Hematopoietic multipotent progenitor cell treated with erythropoietin and hydrocortisone succinate and interleukin-3 and kit ligand, for 17 days (in vitro differentiated cells): ENCODE measurements around the gene WSB2.
"Not testable (repeated sequence)": the region's sequence is repeated elsewhere in the genome, so short reads cannot be mapped to it uniquely, and the experiment has no call there.

ENCODE experiments used
- DNase-seq: peaks from one replicate; pipeline ENCODE4 v3.0.0-alpha.2; 2015; ENCODE audit warnings: low spot score

The WSB2 gene

DNA sequence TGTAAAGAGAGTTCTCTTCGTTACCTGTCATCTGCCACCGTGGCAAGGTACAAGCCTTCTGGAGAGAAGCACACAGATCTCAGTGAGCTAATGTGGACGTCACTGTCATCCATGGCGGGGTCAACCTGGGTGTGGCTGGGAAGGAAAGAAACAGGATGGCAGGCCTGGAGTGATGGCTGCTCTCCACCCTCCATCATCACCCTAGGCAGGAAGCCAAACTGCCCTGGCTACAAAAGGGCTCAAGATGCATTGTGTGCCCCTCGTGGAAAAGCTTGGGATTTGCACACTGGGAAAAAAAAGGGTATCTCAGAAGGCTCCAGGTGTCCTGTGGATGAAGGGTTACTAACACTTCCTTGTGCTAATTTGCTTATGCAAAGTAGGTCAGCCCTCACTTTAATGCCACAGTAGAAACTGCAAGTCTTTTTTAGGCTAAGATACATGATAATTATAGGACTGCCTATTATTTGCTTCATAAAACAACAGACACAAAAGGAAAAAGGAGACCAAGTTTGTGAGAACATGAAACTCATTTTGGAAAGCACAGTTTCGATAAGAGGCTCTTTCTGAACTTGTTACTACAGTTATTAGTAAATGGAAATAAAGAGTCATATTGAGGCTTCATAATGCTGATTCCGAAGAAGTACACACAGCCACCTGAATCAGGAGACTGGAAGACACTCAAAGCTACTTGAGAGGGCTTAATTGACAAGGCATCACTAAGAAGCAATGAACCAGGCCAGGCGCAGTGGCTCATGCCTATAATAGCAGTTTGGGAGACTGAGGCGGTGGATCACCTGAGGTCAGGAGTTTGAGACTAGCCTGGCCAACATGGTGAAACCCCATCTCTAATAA is 25.6 kb downstream of the WSB2 start:
- DNase-seq: no peak

DNA sequence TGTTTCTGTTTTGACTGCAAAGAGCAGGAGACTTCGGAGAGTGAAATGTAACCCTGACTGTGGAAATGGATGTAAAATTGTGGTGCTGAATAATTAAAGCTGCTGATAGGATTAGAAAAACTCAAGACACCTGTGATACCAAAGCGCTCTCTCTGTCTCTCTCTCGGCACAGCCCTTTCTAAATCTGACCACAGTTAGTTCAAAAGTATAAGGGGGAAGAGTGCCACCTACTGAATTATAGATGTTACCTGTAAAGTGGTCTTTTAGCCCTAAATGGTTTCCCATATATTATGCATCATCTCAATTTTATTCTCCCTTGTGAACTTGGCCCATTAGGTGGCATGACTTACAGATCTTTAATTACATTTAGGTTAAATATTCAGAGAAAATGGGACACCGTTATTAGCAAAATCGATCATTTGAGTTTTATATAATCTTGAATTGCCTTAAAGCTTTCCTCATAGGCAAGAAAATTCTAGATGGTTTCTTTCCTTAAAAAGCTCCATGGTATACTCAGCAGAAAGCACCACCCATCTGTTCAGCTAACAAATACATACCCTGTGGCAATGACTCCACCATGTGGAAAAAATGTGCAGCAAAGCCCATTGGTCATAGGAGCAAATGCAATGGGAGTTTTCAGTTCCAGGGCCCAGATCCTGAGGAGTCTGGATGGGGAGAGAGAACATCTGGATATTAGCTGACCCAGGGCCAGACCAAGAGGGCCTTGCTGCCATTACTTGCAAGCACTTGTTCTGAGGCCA is 26.4 kb downstream of the WSB2 start:
- DNase-seq: no peak

DNA sequence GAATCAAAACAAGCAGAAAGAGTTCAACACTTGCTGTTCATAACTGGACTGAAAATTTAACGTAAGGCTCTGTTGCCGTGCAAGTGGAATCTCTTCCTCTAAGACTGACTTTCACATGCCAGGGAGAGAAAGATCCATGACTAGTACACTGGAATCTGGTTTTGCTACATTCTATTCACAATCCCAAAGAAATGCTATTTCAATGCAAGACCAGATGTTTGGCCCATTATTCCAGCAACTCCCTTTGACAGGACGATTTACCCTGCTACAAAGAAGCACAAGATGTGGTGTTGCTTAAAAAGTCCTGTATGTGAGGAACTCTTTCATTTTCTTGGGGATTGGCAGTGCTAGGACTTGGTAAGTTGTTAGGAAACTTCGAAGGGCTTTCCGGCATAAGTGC is 27.1 kb downstream of the WSB2 start:
- no peak for DNase-seq

DNA sequence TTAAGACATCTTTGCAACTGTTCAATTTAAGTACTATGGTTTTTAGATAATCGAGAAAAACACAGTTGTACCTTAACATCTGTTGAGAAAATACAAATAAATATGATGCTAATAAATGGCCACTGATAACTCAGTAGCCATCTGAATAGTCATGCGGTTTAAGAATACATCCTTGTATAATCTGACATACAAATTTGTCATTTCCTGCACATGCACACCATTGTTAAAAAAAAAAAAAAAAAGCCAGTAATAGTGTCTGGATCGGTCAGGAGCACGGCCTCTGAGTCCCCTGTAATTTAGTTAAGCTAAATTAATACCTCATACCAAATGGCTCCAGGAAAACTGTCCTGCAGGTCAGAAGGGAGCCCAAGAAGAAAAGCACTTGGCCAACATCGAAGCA is 27.7 kb downstream of the WSB2 start:
- DNase-seq: no peak

DNA sequence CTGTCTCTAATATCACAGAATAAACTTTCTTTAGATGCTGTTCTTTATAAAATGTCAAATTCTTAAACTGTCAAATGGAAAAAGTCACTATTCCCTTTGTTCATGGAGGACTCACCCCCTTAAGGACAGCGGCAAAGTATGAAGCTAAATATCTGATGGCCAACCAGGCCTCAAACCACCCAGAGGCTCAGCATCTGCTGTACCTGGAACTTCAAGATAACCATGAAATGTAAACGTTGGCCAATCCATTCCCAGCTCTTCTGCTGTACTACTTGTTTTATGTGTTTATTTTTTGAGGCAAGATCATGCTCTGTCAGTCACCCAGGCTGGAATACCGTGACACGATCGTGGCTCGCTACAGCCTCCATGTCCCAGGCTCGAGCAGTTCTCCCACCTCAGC is 28.8 kb downstream of the WSB2 start:
- DNase-seq: no peak

DNA sequence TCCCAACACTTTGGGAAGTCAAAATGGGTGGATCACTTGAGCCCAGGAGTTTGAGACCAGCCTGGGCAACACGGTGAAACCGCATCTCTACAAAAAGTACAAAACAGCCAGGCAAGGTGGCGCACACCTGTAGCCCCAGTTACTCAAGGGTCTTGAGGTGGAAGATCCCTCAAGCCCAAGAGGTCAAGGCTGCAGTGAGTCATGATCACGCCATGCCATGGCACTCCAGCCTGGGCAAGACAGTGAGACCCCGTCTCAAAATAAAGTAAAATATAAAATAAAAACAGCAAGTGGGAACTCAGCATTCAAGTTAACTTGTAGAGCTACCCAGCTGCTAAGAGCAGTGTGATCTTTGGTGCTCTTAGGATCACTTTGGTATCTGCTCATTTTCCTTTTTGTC is 31.8 kb downstream of the WSB2 start:
- no peak for DNase-seq

DNA sequence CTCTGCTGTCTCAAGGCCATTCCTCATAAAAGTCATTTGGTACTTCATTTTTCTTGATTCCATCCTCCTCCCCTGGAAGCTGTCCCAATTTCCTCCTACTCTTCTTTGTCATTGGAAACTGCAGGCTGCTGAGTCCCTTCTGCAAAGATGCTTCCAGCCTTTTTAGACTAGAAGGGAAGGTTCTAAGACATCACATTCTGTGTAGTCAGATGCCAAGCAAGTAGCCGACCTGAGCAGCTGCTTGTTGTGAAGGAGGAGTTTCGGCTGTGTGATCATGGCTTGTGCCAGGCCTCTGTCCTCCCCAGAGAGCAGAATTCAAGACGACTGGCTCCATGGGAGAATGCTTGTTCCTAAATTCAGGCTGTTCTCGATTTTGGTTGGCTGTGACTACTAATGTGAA is 35.8 kb downstream of the WSB2 start:
- DNase-seq: no peak

DNA sequence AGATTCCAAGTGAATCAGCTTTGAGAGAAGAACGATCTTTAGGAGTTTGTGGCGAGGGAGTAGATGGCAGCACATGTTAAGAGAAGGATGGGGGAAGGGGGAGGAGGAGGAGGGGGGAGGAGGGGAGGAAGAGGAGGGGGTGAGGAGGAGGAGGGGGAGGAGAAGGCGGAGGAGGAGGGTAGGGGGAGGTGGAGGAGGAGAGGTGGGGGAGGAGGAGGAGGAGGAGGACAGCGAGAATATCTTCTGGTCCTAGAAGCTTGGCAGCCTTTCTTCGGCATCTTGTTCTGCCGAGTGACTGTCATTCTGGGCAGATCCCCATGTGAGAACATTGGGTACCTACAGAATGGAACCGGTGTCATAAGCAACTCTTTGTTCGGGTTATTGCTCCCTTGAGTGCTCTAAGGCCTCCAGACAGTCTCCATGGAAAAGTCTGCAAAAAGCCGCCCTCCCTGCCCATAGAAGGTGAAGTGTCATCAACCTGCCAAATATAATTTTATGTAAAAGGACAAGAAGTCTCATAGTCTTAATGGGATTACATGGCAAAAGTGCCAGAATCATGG is 37.6 kb downstream of the WSB2 start:
- no peak for DNase-seq

DNA sequence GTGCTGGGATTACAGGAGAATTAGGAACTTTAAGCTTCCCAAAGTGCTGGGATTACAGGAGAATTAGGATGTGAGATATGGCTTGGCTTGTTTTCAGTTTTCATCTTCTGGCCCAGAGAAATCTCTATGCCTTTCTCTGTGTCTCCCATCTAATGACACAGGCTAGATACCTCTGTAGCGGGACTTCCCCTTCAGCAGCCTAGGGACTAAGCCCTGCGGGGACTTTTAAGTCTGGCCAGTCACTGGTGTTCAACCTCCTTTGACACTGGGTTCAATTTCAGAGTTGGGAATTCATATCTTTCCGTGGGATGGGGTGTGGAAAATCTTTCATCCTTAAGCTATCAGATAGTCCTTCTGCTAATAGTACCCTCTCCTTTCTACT is 38.3 kb downstream of the WSB2 start:
- no peak for DNase-seq

DNA sequence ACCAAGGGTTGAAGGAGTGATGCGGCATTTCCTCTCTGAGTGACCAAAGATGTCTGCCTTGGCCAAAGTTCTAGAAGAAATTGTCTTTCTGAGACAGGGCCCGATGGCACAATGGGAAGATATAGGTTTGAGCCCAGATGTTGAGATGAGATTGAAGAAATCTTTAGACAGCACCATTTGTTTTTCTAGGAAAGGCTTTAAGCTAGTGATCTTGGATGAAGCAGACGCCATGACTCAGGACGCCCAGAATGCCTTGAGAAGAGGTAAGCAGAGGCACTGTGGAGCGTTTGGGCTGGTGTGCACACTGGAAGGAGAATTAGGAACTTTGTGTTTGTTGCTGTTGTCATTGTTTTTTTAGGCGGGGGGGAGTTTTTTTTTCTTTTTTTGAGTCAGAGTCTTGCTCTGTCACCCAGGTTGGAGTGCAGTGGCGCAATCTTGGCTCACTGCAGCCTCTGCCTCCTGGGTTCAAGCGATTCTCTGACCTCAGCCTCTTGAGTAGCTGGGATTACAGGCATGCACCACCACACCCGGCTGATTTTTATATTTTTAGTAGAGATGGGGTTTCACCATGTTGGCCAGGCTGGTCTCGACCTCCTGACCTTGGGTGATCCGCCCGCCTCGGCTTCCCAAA is 38.8 kb downstream of the WSB2 start:
- not testable (repeated sequence) for DNase-seq

DNA sequence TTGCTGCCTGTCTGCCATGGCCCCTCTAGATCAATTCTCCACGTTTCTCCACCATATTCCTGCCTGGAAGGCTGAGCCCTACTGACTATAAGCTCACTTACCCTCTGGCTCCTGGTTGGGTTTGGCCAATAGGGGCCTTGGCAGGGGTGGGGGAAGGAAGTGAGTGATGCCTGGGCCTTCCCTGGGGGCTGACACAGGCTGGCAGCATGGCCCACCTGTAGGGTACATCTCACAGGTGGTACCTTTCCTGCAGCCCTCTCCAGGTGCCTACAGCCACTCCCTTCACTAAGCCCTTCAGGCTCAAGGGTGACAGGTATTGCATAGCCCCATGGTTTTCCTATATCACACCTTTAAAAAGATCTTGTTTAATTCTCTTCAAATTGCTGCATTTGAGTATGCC is 40.9 kb downstream of the WSB2 start:
- no peak for DNase-seq

DNA sequence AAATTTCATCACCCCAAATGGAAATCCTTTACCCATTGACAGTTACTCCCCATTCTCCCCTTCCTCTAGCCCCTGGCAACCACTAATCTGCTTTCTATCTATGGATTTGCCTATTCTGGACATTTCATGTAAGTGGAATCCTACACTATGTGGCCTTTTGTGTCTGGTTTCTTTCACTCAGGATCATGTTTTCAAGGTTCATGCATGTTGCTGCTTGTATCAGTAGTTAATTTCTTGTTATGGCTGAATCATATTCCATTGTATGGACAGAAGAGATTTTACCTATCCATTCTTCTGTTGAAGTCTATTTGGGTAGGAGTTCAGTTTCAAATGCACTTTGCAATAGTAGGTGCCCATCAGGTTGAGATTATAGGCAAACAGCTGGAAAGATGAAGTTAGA is 43.1 kb downstream of the WSB2 start:
- DNase-seq: no peak

DNA sequence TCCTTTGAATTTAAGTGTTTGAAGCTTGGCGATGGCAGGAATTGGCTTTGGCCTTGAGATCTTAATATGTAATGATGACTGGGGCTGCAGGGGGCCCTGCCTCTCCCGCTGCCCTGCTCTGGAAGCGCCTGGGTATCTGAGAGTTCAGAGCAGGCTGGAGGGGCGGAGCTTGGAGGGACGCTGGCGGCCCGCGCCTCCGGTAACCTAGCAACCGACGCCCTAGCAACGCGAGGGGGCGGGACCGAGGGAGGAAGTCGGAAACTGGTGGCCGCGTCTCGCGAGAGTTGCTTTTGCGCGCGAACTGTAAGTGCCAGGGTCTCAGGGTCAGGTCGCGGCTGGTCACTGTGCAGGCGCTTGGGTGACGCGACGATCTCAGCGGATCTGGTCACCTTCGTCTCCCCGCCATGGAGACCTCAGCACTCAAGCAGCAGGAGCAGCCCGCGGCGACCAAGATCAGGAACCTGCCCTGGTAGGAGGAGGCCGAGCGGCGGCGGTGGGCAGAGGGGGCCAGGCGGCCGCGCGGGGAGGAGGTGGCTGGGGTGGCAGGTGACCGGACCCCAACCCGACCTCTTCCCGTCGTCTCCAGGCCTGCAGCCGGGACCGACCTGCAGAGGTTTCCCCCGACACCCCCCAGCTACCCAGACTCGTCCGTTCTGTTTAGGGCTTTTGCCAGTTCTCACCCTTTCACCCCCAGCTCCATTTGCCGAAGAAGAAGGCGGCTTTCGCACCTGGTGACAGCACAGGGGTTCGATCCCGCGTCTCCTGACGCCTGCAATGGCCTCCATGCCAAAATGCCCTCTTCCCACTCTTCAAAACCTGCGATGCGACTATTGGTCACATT is 44.3 kb downstream of the WSB2 start, which contains the start of gene RFC5:
Gene RFC5 (plus strand): TSS at position 280 of the 841 bp plus-strand sequence. CDS start 125 bp downstream, at position 405.
- peak; percentile 96 for DNase-seq

DNA sequence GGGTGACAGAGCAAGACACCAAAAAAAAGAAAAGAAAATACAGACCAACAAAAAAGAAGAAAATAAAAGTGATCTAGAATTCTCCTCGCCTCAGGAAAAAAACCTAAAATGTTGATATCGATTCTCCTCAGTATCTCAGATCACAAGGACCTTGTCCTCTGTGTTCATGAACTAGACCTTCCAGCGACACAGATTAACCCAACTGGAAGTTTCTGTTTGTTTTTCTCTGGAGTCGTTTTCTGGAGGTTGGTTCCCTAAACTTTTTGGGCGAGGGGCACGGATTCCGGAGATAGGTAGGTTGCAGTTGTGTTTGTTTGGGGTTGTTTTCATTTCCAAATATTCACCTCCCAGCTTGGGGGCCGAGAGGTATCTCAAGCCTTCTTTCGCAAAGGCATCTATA is 45.0 kb downstream of the WSB2 start:
- DNase-seq: no peak

DNA sequence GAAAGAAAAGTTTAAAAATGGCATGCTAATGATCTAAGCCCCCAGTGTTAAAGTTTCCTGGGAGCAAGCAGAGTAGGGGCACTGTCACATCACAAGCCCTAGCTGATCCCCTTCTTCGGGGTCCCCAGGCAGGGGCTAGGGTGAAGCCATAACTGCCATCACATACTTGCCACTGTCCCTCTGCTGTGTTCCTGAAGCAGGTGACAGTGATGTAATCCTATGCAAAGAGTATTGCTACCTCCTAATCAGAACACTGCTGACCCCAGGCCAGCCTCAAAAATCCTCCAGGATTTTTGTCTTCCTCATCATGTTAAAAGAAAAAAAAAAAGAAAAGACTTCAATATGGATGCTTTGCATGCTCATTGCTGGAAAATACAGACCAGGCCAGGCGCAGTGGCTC is 45.7 kb downstream of the WSB2 start:
- no peak for DNase-seq

DNA sequence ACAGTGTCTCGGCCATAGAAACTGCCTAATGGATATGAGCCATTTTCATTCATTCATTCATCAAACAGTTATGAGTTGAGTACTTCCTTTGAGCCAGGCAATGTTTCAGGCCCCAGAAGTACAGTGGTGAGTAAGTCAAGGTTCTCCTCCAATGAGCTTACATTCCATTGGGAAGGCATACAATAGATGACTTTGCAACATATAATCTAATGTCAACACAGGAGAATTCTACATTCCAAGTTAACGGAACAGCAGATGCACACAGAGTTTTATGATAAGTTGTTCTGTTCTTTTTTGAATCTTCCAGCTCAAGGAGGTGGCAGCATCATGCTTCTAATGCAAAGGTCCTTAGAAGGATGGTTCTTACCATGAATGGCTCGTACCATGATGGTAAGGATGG is 47.7 kb downstream of the WSB2 start:
- no peak for DNase-seq

DNA sequence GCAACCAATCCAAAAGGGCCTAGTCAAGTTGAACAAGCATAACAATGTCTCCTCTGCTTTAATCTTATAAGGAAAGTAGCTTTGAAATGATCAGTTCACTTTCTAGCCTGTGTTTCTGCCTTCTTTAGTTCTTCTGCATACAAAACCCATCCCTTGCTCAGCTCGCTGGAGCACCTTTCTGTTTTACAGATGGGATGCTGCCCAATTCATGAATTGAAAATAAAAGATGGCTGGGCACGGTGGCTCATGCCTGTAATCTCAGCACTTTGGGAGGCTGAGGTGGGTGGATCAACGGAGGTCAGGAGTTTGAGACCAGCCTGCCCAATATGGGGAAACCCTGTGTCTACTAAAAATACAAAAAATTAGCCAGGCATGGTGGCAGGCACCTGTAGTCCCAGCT is 49.0 kb downstream of the WSB2 start:
- DNase-seq: no peak

DNA sequence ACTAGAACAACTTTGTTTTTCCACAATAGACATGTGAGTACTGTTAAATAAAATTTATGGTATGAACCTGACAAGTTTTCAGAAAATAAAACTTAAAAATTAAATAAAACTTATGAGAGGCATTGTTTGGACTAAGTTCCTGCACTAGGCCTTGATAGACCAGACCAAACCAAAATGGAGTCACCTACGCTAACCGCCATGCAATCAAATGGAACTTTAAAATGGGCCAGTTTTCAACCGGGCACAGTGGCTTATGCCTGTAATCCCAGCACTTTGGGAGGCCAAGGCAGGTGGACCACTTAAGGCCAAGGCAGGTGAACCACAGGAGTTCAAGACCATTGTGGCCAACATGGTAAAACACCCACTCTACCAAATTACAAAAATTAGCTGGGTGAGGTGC is 49.6 kb downstream of the WSB2 start:
- no peak for DNase-seq

DNA sequence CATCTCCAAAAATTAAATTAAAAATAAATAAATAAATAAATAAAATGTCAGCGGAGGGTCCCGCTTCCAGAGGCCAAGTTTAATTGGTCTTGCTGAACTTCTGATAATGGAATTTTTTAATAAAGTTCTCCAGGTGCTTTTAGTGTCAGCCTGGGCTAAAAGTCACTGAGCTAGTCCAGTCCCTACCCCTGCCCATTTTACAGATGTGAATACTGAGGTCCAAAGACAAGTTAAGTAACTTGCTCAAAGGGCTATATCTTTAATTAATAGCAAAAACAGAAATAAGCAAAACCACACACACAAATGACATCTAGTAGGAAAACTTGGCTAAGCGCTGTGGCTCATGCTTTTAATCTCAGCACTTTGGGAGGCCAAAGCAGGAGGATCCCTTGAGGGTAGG is 50.1 kb downstream of the WSB2 start:
- DNase-seq: no peak

DNA sequence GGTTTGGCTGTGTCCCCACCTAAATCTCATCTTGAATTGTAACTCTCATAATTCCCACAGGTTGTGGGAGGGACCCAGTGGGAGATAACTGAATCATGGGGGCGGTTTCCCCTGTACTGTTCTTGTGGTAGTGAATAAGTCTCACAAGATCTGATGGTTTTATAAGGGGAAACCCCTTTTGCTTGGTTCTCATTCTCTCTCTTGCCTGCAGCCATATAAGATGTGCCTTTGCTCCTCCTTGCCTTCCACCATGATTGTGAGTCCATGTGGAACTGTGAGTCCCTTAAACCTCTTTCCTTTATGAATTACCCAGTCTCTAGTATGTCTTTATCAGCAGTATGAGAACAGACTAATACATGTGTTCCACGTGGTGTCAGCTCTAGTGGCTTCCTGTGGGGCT is 61.2 kb downstream of the WSB2 start:
- not testable (repeated sequence) for DNase-seq

DNA sequence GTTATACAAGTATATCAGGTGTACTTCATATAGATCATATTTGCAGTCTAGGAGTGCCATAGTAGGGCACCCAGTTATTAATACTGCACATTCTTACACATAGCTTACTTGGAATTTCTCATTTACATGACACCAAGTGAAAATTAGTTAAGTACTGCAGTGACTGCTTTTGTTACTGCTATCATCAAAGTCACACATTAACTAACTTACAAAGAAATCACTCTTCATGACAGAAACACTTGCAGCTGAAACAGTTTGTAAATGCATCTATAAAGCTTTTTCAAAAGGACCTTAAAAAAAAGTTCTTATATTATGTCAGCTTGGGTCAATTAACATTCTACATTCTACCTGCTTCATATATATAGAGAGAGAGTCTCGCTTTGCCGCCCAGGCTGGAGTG is 62.3 kb downstream of the WSB2 start:
- no peak for DNase-seq
